ENCODE measurements around the gene RXFP1.

The RXFP1 gene

GRCh38 chr4:158566860-158567259, 45.2 kb downstream of the RXFP1 start:
- DNase-seq (ENCODE audit: insufficient read length, low spot score) (no peak), FAIRE-seq (no peak)
- TF ChIP-seq, protein P1, sequence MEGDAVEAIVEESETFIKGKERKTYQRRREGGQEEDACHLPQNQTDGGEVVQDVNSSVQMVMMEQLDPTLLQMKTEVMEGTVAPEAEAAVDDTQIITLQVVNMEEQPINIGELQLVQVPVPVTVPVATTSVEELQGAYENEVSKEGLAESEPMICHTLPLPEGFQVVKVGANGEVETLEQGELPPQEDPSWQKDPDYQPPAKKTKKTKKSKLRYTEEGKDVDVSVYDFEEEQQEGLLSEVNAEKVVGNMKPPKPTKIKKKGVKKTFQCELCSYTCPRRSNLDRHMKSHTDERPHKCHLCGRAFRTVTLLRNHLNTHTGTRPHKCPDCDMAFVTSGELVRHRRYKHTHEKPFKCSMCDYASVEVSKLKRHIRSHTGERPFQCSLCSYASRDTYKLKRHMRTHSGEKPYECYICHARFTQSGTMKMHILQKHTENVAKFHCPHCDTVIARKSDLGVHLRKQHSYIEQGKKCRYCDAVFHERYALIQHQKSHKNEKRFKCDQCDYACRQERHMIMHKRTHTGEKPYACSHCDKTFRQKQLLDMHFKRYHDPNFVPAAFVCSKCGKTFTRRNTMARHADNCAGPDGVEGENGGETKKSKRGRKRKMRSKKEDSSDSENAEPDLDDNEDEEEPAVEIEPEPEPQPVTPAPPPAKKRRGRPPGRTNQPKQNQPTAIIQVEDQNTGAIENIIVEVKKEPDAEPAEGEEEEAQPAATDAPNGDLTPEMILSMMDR (IDR thresholded peaks at IDR 0.05; ENCODE audit: insufficient read depth, missing control alignments): no peak

DNA sequence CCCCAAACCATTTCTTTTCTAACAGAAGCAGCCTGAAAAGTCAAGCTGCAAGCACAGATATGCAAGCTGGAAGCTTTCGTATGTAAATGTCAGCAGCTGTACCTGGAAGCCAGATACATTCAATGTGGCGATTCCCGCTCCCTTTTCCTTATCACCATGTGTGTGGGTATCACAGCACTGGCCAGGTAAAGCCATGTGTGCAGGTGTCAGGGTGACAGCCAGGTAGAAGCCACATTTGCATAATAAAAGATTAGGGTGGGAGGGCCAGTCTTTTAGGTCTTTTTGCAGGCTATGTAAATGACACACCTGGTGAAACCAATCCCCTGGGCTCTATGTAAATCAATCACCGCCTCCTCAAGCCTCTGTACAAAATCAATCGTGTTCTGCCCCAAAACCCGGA, 50.1 kb downstream of the RXFP1 start:
- TF ChIP-seq, protein P1 (IDR thresholded peaks at IDR 0.05; ENCODE audit: insufficient read depth, missing control alignments): no peak
- no peak for FAIRE-seq
- no peak for DNase-seq (ENCODE audit: insufficient read length, low spot score)

DNA sequence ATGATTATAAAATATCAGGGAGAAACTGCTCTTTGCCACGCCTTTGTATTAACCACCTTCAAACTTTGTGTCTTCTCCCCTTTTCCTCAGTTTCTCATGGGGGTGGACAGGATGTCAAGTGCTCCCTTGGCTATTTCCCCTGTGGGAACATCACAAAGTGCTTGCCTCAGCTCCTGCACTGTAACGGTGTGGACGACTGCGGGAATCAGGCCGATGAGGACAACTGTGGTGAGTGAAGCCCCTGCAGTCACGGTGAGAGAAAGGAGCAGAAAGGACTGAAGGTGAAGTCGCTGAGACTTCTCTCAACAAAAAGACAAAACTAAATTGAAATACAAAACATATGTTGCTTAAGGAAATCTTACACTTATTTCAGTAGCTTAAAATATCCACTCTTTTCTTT, 50.9 kb downstream of the RXFP1 start:
- TF ChIP-seq, protein P1 (IDR thresholded peaks at IDR 0.05; ENCODE audit: insufficient read depth, missing control alignments): no peak
- no peak for FAIRE-seq

GRCh38 chr4:158578476-158578875, 56.8 kb downstream of the RXFP1 start:
- FAIRE-seq: no peak
- TF ChIP-seq, protein P1 (IDR thresholded peaks at IDR 0.05; ENCODE audit: insufficient read depth, missing control alignments): no peak
- DNase-seq (ENCODE audit: insufficient read length, low spot score): no peak

More for the DNA sequence above, 50.9 kb downstream of the RXFP1 start:
- DNase-seq (ENCODE audit: insufficient read length, low spot score): no peak

DNA sequence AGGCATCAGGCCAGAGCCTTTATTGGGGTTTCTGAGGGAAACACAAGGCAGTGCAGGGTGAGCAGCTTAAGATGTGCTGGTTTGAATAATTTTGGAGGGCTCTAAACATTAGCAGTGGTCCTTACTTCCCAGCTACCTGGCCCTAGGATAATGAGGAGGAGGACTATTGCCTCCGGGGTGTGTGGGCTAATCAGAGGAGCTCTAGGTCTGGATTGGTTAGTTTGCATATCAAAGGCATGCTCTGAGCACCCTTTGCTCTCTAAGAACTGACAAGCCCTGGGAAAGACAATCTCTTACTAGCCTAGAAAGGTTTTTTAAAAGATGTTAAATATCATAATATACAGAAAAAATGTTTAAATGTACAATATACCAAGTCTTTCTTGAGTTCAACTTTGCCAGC, 58.4 kb downstream of the RXFP1 start:
- no peak for FAIRE-seq
- DNase-seq (ENCODE audit: insufficient read length, low spot score): no peak
- TF ChIP-seq, protein P1 (IDR thresholded peaks at IDR 0.05; ENCODE audit: insufficient read depth, missing control alignments): no peak

GRCh38 chr4:158581161-158581560, 59.5 kb downstream of the RXFP1 start:
- no peak for DNase-seq (ENCODE audit: insufficient read length, low spot score)
- FAIRE-seq: no peak
- TF ChIP-seq, protein P1 (IDR thresholded peaks at IDR 0.05; ENCODE audit: insufficient read depth, missing control alignments): no peak

DNA sequence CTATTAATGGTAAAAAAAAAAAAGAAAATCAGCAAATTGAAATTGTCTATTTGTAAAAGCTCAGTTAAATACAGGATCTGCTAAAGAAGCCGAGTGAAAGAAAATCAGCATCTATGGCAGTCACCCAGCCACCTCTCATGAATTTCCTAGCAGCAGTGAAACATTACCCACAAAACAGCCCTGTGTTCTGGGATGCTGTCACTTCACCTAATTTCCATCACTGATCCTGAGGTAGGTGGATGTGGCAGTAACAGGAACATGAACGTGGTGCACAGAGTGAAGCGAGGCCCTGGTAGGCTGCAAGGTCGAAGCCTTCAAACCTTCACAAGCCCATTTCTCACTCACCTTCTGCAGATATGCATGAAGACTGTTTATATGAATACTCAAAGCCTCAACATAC, 65.2 kb downstream of the RXFP1 start:
- FAIRE-seq (no peak), DNase-seq (ENCODE audit: insufficient read length, low spot score) (no peak)
- TF ChIP-seq, protein P1 (IDR thresholded peaks at IDR 0.05; ENCODE audit: insufficient read depth, missing control alignments): no peak
